ENCODE measurements around the gene MAN1C1. TPM values are rescaled to one million over a fixed set of nuclear protein-coding genes. Genes with fewer than 3 reads are reported as not detected.

The MAN1C1 gene
- total RNA-seq, 1 donor from 2014 or later = 29.1 TPM

DNA sequence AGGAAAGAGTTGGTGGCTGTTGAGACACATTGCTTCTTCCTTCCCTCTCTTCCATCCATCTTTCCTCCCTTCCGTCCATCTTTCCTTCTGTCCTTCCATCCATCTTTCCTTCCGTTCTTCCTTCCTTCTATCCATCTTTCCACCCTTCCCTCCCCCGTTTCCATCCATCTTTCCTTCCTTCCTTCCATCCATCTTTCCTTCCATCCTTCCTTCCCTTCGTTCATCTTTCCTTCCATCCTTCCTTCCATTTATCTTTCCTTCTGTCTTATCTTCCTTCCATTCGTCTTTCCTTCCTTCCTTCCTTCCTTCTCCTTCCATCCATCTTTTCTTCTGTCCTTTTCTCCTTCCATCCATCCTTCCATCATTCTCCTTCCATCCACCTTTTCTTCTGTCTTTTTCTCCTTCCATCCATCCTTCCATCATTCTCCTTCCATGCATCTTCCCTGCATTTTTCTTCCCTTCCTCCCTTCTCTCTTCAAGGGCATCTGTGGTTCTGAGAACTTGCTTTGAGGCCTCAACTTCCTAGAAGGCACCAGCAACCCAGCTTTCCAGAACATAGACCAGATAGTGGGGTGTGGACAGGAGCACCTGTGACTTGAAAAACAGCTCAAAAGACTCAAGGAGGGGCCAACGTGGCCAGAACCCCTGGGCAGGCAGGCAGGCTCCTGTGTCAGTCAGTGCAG, 134.5 kb downstream of the MAN1C1 start:
- Mint-ChIP-seq H3K4me1 (ENCODE audit: unreplicated experiment) (peaks cover 42% of the 10 kb centered on the region), H3K36me3 (ENCODE audit: low read depth, unreplicated experiment) (peaks cover 14% of the 10 kb centered on the region), H3K27ac (ENCODE audit: unreplicated experiment) (peak overlapping the region; percentile 59), H3K9me3 (ENCODE audit: unreplicated experiment) (no peaks in the 10 kb centered on the region), H3K4me3 (ENCODE audit: unreplicated experiment) (peak overlapping the region; percentile 29), H3K27me3 (ENCODE audit: unreplicated experiment) (peaks cover 5% of the 10 kb centered on the region)
- TF ChIP-seq, protein P1, sequence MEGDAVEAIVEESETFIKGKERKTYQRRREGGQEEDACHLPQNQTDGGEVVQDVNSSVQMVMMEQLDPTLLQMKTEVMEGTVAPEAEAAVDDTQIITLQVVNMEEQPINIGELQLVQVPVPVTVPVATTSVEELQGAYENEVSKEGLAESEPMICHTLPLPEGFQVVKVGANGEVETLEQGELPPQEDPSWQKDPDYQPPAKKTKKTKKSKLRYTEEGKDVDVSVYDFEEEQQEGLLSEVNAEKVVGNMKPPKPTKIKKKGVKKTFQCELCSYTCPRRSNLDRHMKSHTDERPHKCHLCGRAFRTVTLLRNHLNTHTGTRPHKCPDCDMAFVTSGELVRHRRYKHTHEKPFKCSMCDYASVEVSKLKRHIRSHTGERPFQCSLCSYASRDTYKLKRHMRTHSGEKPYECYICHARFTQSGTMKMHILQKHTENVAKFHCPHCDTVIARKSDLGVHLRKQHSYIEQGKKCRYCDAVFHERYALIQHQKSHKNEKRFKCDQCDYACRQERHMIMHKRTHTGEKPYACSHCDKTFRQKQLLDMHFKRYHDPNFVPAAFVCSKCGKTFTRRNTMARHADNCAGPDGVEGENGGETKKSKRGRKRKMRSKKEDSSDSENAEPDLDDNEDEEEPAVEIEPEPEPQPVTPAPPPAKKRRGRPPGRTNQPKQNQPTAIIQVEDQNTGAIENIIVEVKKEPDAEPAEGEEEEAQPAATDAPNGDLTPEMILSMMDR (IDR thresholded peaks at IDR 0.05; ENCODE audit: unreplicated experiment) = no peak
- DNase-seq (ENCODE audit: low spot score) = no peak

DNA sequence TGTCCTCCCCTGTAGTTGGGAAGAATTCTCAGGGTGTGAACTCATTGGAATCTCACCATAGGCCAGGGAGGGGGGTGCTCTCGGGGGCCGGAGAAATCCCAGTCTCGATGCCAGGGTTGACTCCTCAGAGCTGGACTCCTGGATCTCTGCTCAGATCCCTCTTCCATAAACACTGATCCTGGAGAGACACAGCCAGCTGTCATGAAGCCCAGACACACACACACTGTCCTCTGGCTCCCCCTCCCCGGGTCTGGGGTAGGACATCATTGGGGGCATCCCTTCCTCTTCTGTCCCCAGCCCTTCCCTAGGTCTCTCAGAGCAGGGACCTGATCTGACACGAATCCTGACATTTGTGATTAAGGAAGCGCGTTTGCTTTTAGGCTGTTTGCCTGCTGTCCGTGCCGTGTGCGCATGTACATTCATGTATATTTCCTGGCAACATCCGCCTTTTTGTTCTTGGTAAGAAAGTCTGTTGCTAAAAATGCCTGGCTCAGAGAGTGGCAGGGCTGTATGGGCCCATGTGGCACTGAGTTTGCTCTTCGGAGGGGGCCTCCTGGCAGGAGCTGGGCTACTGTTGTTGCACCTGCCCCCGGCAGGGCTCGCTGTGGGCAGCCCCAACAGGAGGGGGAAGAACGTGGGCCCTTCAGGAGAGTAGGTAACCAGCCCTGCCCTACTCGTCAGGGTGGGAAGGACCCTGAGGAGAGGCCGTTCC, 138.0 kb downstream of the MAN1C1 start:
- no peaks in the 10 kb centered on the region for H3K9me3 Mint-ChIP-seq (ENCODE audit: unreplicated experiment)
- peaks cover 64% of the 10 kb centered on the region for H3K4me1 Mint-ChIP-seq (ENCODE audit: unreplicated experiment)
- peaks cover 9% of the 10 kb centered on the region for H3K27me3 Mint-ChIP-seq (ENCODE audit: unreplicated experiment)
- DNase-seq (ENCODE audit: low spot score) = no peak
- no peak overlapping the region for H3K4me3 Mint-ChIP-seq (ENCODE audit: unreplicated experiment)
- H3K27ac Mint-ChIP-seq (ENCODE audit: unreplicated experiment) = peak overlapping the region; percentile 36
- peaks cover 14% of the 10 kb centered on the region for H3K36me3 Mint-ChIP-seq (ENCODE audit: low read depth, unreplicated experiment)
- TF ChIP-seq, protein P1 (IDR thresholded peaks at IDR 0.05; ENCODE audit: unreplicated experiment) = no peak

DNA sequence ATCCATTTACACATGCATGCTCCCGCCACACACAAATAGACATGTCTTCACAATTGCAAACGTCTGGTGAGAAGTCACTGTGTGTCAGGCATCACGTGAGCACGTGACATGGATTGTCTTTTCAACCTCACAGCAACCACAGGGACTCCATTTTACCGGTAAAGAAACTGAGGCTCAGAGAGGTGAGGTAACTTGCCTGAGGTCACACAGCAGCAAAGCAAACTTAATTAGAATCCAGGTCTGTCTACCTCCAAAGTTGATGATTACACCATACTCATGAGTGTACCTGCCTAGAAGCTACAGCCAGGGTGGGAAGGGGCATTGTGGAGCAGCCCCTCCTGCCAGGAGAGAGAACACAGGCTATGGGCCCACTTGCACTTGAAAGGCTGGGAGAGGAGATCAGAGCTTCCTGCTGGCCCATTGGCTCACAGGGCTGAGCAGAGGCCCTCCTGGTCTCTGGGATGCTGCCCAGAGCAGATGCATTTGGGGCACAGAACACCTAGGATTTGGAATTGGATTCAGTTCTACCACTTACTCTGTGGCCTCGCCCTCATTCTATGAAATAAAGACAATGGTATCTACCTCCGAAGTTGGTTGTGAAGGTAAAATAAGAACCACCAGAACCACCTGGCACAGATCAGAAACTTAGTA, 139.0 kb downstream of the MAN1C1 start:
- H3K36me3 Mint-ChIP-seq (ENCODE audit: low read depth, unreplicated experiment) = peaks cover 17% of the 10 kb centered on the region
- TF ChIP-seq, protein P1 (IDR thresholded peaks at IDR 0.05; ENCODE audit: unreplicated experiment) = no peak
- H3K4me3 Mint-ChIP-seq (ENCODE audit: unreplicated experiment) = peak overlapping the region; percentile 67
- no peak for DNase-seq (ENCODE audit: low spot score)
- H3K27ac Mint-ChIP-seq (ENCODE audit: unreplicated experiment) = peak overlapping the region; percentile 92
- no peaks in the 10 kb centered on the region for H3K9me3 Mint-ChIP-seq (ENCODE audit: unreplicated experiment)
- H3K4me1 Mint-ChIP-seq (ENCODE audit: unreplicated experiment) = peaks cover 67% of the 10 kb centered on the region
- H3K27me3 Mint-ChIP-seq (ENCODE audit: unreplicated experiment) = peaks cover 9% of the 10 kb centered on the region

DNA sequence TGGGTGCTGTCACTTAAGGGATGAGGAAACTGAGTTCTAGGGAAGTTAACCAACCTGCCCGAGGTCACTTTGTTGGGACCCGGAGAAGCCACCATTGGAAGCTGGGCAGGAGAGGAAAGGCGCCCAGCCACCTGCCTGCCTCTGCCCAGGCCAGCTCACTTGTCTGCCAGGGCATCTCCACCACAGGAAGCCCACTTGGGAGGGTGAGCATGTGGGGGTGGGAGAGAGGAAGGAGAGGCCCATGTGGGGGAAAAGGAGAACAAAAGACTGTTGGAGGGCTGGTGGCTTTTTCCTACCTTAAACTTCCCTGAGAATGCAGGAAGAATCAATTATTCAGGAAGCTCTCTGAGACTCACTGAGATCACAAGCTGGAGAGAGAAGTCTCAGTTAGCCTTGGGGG, 139.6 kb downstream of the MAN1C1 start:
- Mint-ChIP-seq H3K27me3 (ENCODE audit: unreplicated experiment) (peaks cover 9% of the 10 kb centered on the region), H3K36me3 (ENCODE audit: low read depth, unreplicated experiment) (peaks cover 11% of the 10 kb centered on the region), H3K4me3 (ENCODE audit: unreplicated experiment) (peak overlapping the region; percentile 67), H3K9me3 (ENCODE audit: unreplicated experiment) (no peaks in the 10 kb centered on the region), H3K4me1 (ENCODE audit: unreplicated experiment) (peaks cover 70% of the 10 kb centered on the region), H3K27ac (ENCODE audit: unreplicated experiment) (peak overlapping the region; percentile 92)
- peak; percentile 38 for DNase-seq (ENCODE audit: low spot score)
- TF ChIP-seq, protein P1 (IDR thresholded peaks at IDR 0.05; ENCODE audit: unreplicated experiment) = no peak

All from endothelial cell (in vitro differentiated cells).